H9 (cell line): ENCODE data around the gene SYAP1. TPM values are rescaled to one million over a fixed set of nuclear protein-coding genes. Genes with fewer than 3 reads are reported as not detected.
A peak's percentile ranks its signal among the peaks of the same experiment; 100 is the strongest.

Experiments used
- DNase-seq: peaks from one replicate; pipeline ENCODE4 v3.0.0-alpha.2; 2017
- H2AFZ ChIP-seq: one replicate; pipeline ENCODE4 v1.6.1; 2013; ENCODE audit warnings: mild to moderate bottlenecking, low read length, control low read depth, moderate library complexity
- H2AK5ac ChIP-seq: 2 replicates; pipeline ENCODE4 v1.6.1; 2013; ENCODE audit warnings: low read length, control low read depth, mixed read lengths; ENCODE audit not compliant: insufficient read length
- H2BK120ac ChIP-seq: one replicate; pipeline ENCODE4 v1.6.1; 2013; ENCODE audit warnings: low read depth, mild to moderate bottlenecking, low read length, control low read depth, inconsistent platforms; ENCODE audit not compliant: poor library complexity, severe bottlenecking
- H2BK12ac ChIP-seq: 2 replicates; pipeline ENCODE4 v1.6.1; 2013; ENCODE audit warnings: low read length, control low read depth, mixed read lengths, low read depth; ENCODE audit not compliant: insufficient read length
- H2BK15ac ChIP-seq: 2 replicates; pipeline ENCODE4 v1.6.1; 2013; ENCODE audit warnings: low read depth, low read length, control low read depth
- H2BK20ac ChIP-seq: one replicate; pipeline ENCODE4 v1.6.1; 2013; ENCODE audit warnings: low read depth, mild to moderate bottlenecking, low read length, control low read depth, inconsistent platforms; ENCODE audit not compliant: poor library complexity, severe bottlenecking
- H2BK5ac ChIP-seq: 2 replicates; pipeline ENCODE4 v1.6.1; 2013; ENCODE audit warnings: low read length, control low read depth, mixed read lengths; ENCODE audit not compliant: insufficient read length
- H3K14ac ChIP-seq: 2 replicates; pipeline ENCODE4 v1.6.1; 2013; ENCODE audit warnings: low read length, control low read depth; ENCODE audit not compliant: insufficient read depth
- H3K18ac ChIP-seq: 2 replicates; pipeline ENCODE4 v1.6.1; 2013; ENCODE audit warnings: low read depth, mild to moderate bottlenecking, mixed read lengths, low read length, control low read depth; ENCODE audit not compliant: insufficient read length
- H3K23ac ChIP-seq: 2 replicates; pipeline ENCODE4 v1.6.1; 2013; ENCODE audit warnings: low read length, control low read depth, mixed read lengths, low read depth; ENCODE audit not compliant: insufficient read length
- H3K23me2 ChIP-seq: 2 replicates; pipeline ENCODE4 v1.6.1; 2013; ENCODE audit warnings: low read depth, mild to moderate bottlenecking, mixed read lengths, low read length, control low read depth; ENCODE audit not compliant: insufficient read length, poor library complexity, severe bottlenecking
- H3K27ac ChIP-seq: 2 replicates; pipeline ENCODE4 v1.5.1; 2013; ENCODE audit warnings: low read length, control low read depth, mixed read lengths, low read depth; ENCODE audit not compliant: insufficient read length
- H3K27me3 ChIP-seq: 2 replicates; pipeline ENCODE4 v1.6.1; 2013; ENCODE audit warnings: low read length, control low read depth, inconsistent platforms; ENCODE audit not compliant: insufficient read depth
- H3K4ac ChIP-seq: 2 replicates; pipeline ENCODE4 v1.6.1; 2013; ENCODE audit warnings: low read depth, mild to moderate bottlenecking, control low read depth, inconsistent platforms, low read length, moderate library complexity
- H3K4me1 ChIP-seq: 2 replicates; pipeline ENCODE4 v1.6.1; 2013; ENCODE audit warnings: low read length, control low read depth, inconsistent platforms; ENCODE audit not compliant: insufficient read depth
- H3K4me2 ChIP-seq: 2 replicates; pipeline ENCODE4 v1.6.1; 2013; ENCODE audit warnings: low read length, control low read depth, mixed read lengths; ENCODE audit not compliant: insufficient read length, insufficient read depth
- H3K56ac ChIP-seq: 2 replicates; pipeline ENCODE4 v1.6.1; 2013; ENCODE audit warnings: low read depth, mild to moderate bottlenecking, mixed read lengths, low read length, control low read depth; ENCODE audit not compliant: insufficient read length
- H3K79me1 ChIP-seq: 2 replicates; pipeline ENCODE4 v1.6.1; 2013; ENCODE audit warnings: low read depth, mild to moderate bottlenecking, moderate library complexity, low read length, control low read depth, inconsistent platforms; ENCODE audit not compliant: insufficient read depth, poor library complexity, severe bottlenecking
- H3K79me2 ChIP-seq: 2 replicates; pipeline ENCODE4 v1.6.1; 2013; ENCODE audit warnings: low read length, control low read depth, inconsistent platforms; ENCODE audit not compliant: insufficient read depth
- H3K9ac ChIP-seq: 2 replicates; pipeline ENCODE4 v1.6.1; 2013; ENCODE audit warnings: low read length, control low read depth, mixed read lengths; ENCODE audit not compliant: insufficient read length; ENCODE audit errors: extremely low read depth
- H3K9me3 ChIP-seq: one replicate; pipeline ENCODE4 v1.6.1; 2013; ENCODE audit warnings: low read depth, low read length, inconsistent platforms; ENCODE audit not compliant: control insufficient read depth
- H3T11ph ChIP-seq: one replicate; pipeline ENCODE4 v1.6.1; 2013; ENCODE audit warnings: mild to moderate bottlenecking, low read length, control low read depth, inconsistent platforms
- H4K20me1 ChIP-seq: one replicate; pipeline ENCODE4 v1.6.1; 2013; ENCODE audit not compliant: control insufficient read depth, insufficient read length, insufficient read depth
- H4K5ac ChIP-seq: 2 replicates; pipeline ENCODE4 v1.6.1; 2013; ENCODE audit warnings: low read depth, mild to moderate bottlenecking, mixed read lengths, low read length, control low read depth; ENCODE audit not compliant: insufficient read length
- H4K8ac ChIP-seq: replicated peaks from 2 replicates; pipeline ENCODE4 v1.6.1; 2013; ENCODE audit warnings: low read length, control low read depth, mixed read lengths, low read depth; ENCODE audit not compliant: insufficient read length
- H4K91ac ChIP-seq: 2 replicates; pipeline ENCODE4 v1.6.1; 2013; ENCODE audit warnings: low read depth, mild to moderate bottlenecking, moderate library complexity, mixed read lengths, low read length, control low read depth; ENCODE audit not compliant: insufficient read length
- H3K27ac Mint-ChIP-seq, 3 experiments: 2 replicates in 2 of 3; 3 replicates in 1 of 3; pipeline ENCODE4 v1.8.0; 2020 to 2021; ENCODE audit warnings: mixed read lengths in 3 of 3, mild to moderate bottlenecking in 1 of 3, moderate library complexity in 1 of 3
- H3K27me3 Mint-ChIP-seq: 2 replicates; pipeline ENCODE4 v1.8.0; 2021; ENCODE audit warnings: low read depth, mild to moderate bottlenecking, moderate library complexity, mixed read lengths
- H3K36me3 Mint-ChIP-seq, 3 experiments: 2 replicates in 2 of 3; 3 replicates in 1 of 3; pipeline ENCODE4 v1.8.0; 2020 to 2021; ENCODE audit warnings: low read depth in 3 of 3, mixed read lengths in 3 of 3; ENCODE audit not compliant: insufficient read depth in 1 of 3
- H3K4me1 Mint-ChIP-seq, 2 experiments: 2 replicates each; pipeline ENCODE4 v1.8.0; 2020; ENCODE audit warnings: mixed read lengths in 2 of 2
- H3K4me3 Mint-ChIP-seq, 2 experiments: 2 replicates in 1 of 2; 3 replicates in 1 of 2; pipeline ENCODE4 v1.8.0; 2020 to 2021; ENCODE audit warnings: mild to moderate bottlenecking in 2 of 2, mixed read lengths in 2 of 2, moderate library complexity in 1 of 2
- H3K9me3 Mint-ChIP-seq, 2 experiments: 2 replicates in 1 of 2; 3 replicates in 1 of 2; pipeline ENCODE4 v1.8.0; 2020; ENCODE audit warnings: mild to moderate bottlenecking in 2 of 2, mixed read lengths in 2 of 2, moderate library complexity in 1 of 2
- CTCF ChIP-seq: fragments of 200-600 bp; sonication (generic); conservative IDR thresholded peaks from 3 replicates; pipeline ENCODE4 v1.8.0; 2021; ENCODE audit warnings: antibody characterized with exemption, mild to moderate bottlenecking
- total RNA-seq: library from RNA; stranded (reverse); gene quantifications from 2 replicates; pipeline ENCODE4 v1.2.1, GENCODE V29; 2021

Gene SYAP1
- total RNA-seq, 1 experiment from 2014 or later, result 42.7 TPM

GRCh38 chrX:16671005-16671404 is 48.4 kb upstream of the SYAP1 start:
- no peak overlapping the region for H3K4ac ChIP-seq

More at GRCh38 chrX:16671005-16671404, 48.4 kb upstream of the SYAP1 start:
- Mint-ChIP-seq H3K36me3 (peaks cover 37 to 82% (median 80%) of the 10 kb centered on the region in 3 experiments), H3K27ac (peak overlapping the region in 1 of 3 experiments; percentile 86; a peak in 3 of 7 replicates), H3K4me3 (no peak overlapping the region), H3K9me3 (no peaks in the 10 kb centered on the region), H3K4me1 (peaks cover 10 to 15% of the 10 kb centered on the region in 2 experiments), H3K27me3 (no peaks in the 10 kb centered on the region)
- Histone ChIP-seq H2BK12ac (no peak overlapping the region), H2BK5ac (no peak overlapping the region), H4K20me1 (no peaks in the 10 kb centered on the region), H3K14ac (no peak overlapping the region), H3K56ac (no peak overlapping the region), H3K9me3 (no peaks in the 10 kb centered on the region), H4K8ac (no peak overlapping the region), H2AK5ac (no peak overlapping the region), H3K4me1 (peaks cover 5% of the 10 kb centered on the region; the same call in 1 of the 2 replicates), H3T11ph (no peak overlapping the region), H3K27ac (no peak overlapping the region), H3K23me2 (no peaks in the 10 kb centered on the region), H3K27me3 (no peaks in the 10 kb centered on the region), H3K4me2 (no peak overlapping the region), H4K91ac (no peak overlapping the region), H4K5ac (no peak overlapping the region), H2BK120ac (no peak overlapping the region), H2AFZ (no peak overlapping the region), H3K18ac (no peak overlapping the region), H2BK20ac (no peak overlapping the region), H3K9ac (no peak overlapping the region), H3K23ac (no peak overlapping the region), H3K79me1 (no peaks in the 10 kb centered on the region), H2BK15ac (no peak overlapping the region), H3K79me2 (no peaks in the 10 kb centered on the region)
- TF ChIP-seq CTCF, result peak; percentile 74
- DNase-seq, result no peak
